Caco-2 (cell line): ENCODE results near the gene CEPT1. TPM values are rescaled to one million over a fixed set of nuclear protein-coding genes. Genes with fewer than 3 reads are reported as not detected.

Experiments used
- BruUV-seq: library from RNA; stranded (reverse); fragments of 400-500 nt; replicated peaks from 2 replicates; lab custom pipeline; 2021; lab: Mats Ljungman, UMichigan
- CTCF ChIA-PET: fragments of 300-600 bp; sonication (Branson Sonifier 250); formaldehyde crosslinking; loops from one replicate; lab custom pipeline; 2022; ENCODE audit warnings: antibody characterized with exemption; lab: Charles Lee
- POLR2A ChIA-PET: fragments of 300-600 bp; sonication (Branson Sonifier 250); formaldehyde crosslinking; loops from one replicate; lab custom pipeline; 2022; ENCODE audit warnings: antibody characterized with exemption; lab: Charles Lee
- DNase-seq, 2 experiments: peaks; one replicate each; pipeline versions ENCODE4 v3.0.0 to v3.0.0-alpha.2; 2020 to 2022
- H3K27me3 ChIP-seq: replicated peaks from 2 replicates; pipeline ENCODE4 v1.6.0; 2011; ENCODE audit warnings: low read length; ENCODE audit not compliant: control insufficient read depth, insufficient read depth
- H3K36me3 ChIP-seq: 2 replicates; pipeline ENCODE4 v1.5.1; 2011; ENCODE audit warnings: low read length; ENCODE audit not compliant: control insufficient read depth, insufficient read depth
- H3K4me1 ChIP-seq: fragments of 250-450 bp; sonication (Bioruptor Pico); 2 replicates; pipeline ENCODE4 v1.5.1; 2020; ENCODE audit warnings: mild to moderate bottlenecking
- H3K4me3 ChIP-seq: 2 replicates; pipeline ENCODE4 v1.5.1; 2011; ENCODE audit warnings: low read depth, mild to moderate bottlenecking, control low read depth, low read length
- H3K9me3 ChIP-seq: fragments of 250-450 bp; sonication (Bioruptor Pico); 2 replicates; pipeline ENCODE4 v1.5.1; 2020; ENCODE audit warnings: mild to moderate bottlenecking, moderate library complexity
- H3K27ac Mint-ChIP-seq: one replicate; pipeline ENCODE4 v1.8.0; 2022; ENCODE audit warnings: mixed read lengths; ENCODE audit not compliant: unreplicated experiment
- H3K27me3 Mint-ChIP-seq: one replicate; pipeline ENCODE4 v1.8.0; 2022; ENCODE audit warnings: mixed read lengths; ENCODE audit not compliant: insufficient read depth, unreplicated experiment
- H3K36me3 Mint-ChIP-seq: one replicate; pipeline ENCODE4 v1.8.0; 2022; ENCODE audit warnings: mild to moderate bottlenecking, mixed read lengths; ENCODE audit not compliant: insufficient read depth, unreplicated experiment
- H3K4me1 Mint-ChIP-seq: one replicate; pipeline ENCODE4 v1.8.0; 2022; ENCODE audit warnings: low read depth, mixed read lengths; ENCODE audit not compliant: unreplicated experiment
- H3K4me3 Mint-ChIP-seq: one replicate; pipeline ENCODE4 v1.8.0; 2022; ENCODE audit warnings: mild to moderate bottlenecking, moderate library complexity, mixed read lengths; ENCODE audit not compliant: unreplicated experiment
- H3K9me3 Mint-ChIP-seq: one replicate; pipeline ENCODE4 v1.8.0; 2022; ENCODE audit warnings: mixed read lengths; ENCODE audit not compliant: unreplicated experiment
- CTCF ChIP-seq, 2 experiments: fragments of 200-600 bp in 1 of 2; IDR thresholded peaks; 1 replicate in 1 of 2; 2 replicates in 1 of 2; pipeline versions ENCODE4 v1.5.1 to v1.8.0; 2011 to 2022; ENCODE audit warnings: antibody characterized with exemption in 1 of 2, control low read depth in 1 of 2, inconsistent platforms in 1 of 2, low read depth in 1 of 2, low read length in 1 of 2, mild to moderate bottlenecking in 1 of 2, moderate library complexity in 1 of 2; ENCODE audit not compliant: insufficient read depth in 1 of 2, severe bottlenecking in 1 of 2, unreplicated experiment in 1 of 2
- intact Hi-C: fragments of 100-400 bp; cut with micrococcal nuclease; formaldehyde crosslinking; loops from one replicate; pipeline ENCODE4 v1.10.0; 2022; ENCODE audit not compliant: unreplicated experiment
- total RNA-seq: library from RNA; stranded (reverse); gene quantifications from 2 replicates; pipeline ENCODE4 v1.2.3, GENCODE V29; 2022

The CEPT1 gene
- total RNA-seq, 1 experiment from 2014 or later, result 17.3 TPM

GRCh38 chr1:111216751-111217150, 76.7 kb downstream of the CEPT1 start:
- Mint-ChIP-seq H3K4me3 (no peak overlapping the region), H3K27ac (peak overlapping the region; percentile 63), H3K9me3 (no peaks in the 10 kb centered on the region), H3K27me3 (no peaks in the 10 kb centered on the region), H3K4me1 (peaks cover 44% of the 10 kb centered on the region), H3K36me3 (no peaks in the 10 kb centered on the region)
- no TSS peak for BruUV-seq
- Histone ChIP-seq H3K4me1 (peaks cover 24% of the 10 kb centered on the region), H3K4me3 (no peak overlapping the region), H3K9me3 (no peaks in the 10 kb centered on the region), H3K36me3 (no peaks in the 10 kb centered on the region), H3K27me3 (no peaks in the 10 kb centered on the region)
- no peak for DNase-seq
- ChIA-PET CTCF (no interaction called here), POLR2A (no interaction called here)
- intact Hi-C loops, result no loop called here
- TF ChIP-seq CTCF (IDR thresholded peaks at IDR 0.05; ENCODE audit: insufficient read depth in 1 of 2, low read depth in 1 of 2, low read length in 1 of 2, severe bottlenecking in 1 of 2, unreplicated experiment in 1 of 2), result no peak

GRCh38 chr1:111217183-111217910, 77.3 kb downstream of the CEPT1 start:
- no peaks in the 10 kb centered on the region for H3K9me3 ChIP-seq
- Mint-ChIP-seq H3K27ac (peak overlapping the region; percentile 63), H3K4me3 (no peak overlapping the region), H3K4me1 (peaks cover 50% of the 10 kb centered on the region), H3K36me3 (peaks cover 3% of the 10 kb centered on the region), H3K9me3 (no peaks in the 10 kb centered on the region), H3K27me3 (no peaks in the 10 kb centered on the region)
- BruUV-seq, result no TSS peak
- H3K4me3 ChIP-seq, result no peak overlapping the region
- POLR2A ChIA-PET, result no interaction called here
- H3K36me3 ChIP-seq, result no peaks in the 10 kb centered on the region
- intact Hi-C loops, result no loop called here
- no peak for TF ChIP-seq CTCF (IDR thresholded peaks at IDR 0.05; ENCODE audit: insufficient read depth in 1 of 2, low read depth in 1 of 2, low read length in 1 of 2, severe bottlenecking in 1 of 2, unreplicated experiment in 1 of 2)
- CTCF ChIA-PET, result no interaction called here
- no peak for DNase-seq
- H3K4me1 ChIP-seq, result peaks cover 30% of the 10 kb centered on the region
- no peaks in the 10 kb centered on the region for H3K27me3 ChIP-seq

GRCh38 chr1:111218701-111219556, 78.9 kb downstream of the CEPT1 start:
- DNase-seq, result no peak
- Histone ChIP-seq H3K4me1 (peaks cover 35% of the 10 kb centered on the region), H3K36me3 (no peaks in the 10 kb centered on the region), H3K4me3 (no peak overlapping the region), H3K9me3 (no peaks in the 10 kb centered on the region), H3K27me3 (no peaks in the 10 kb centered on the region)
- POLR2A ChIA-PET, result no interaction called here
- peaks cover 9% of the 10 kb centered on the region for H3K36me3 Mint-ChIP-seq
- no peak overlapping the region for H3K4me3 Mint-ChIP-seq
- no peak overlapping the region for H3K27ac Mint-ChIP-seq
- H3K4me1 Mint-ChIP-seq, result peaks cover 46% of the 10 kb centered on the region
- CTCF ChIA-PET, result interaction anchor here (1.4 kb wide), 1 partner anchor 115 kb away, joined by 3 read pairs; no protein-coding TSS in a partner anchor
- no peaks in the 10 kb centered on the region for H3K9me3 Mint-ChIP-seq
- intact Hi-C loops, result no loop called here
- TF ChIP-seq CTCF (IDR thresholded peaks at IDR 0.05; ENCODE audit: insufficient read depth in 1 of 2, low read depth in 1 of 2, low read length in 1 of 2, severe bottlenecking in 1 of 2, unreplicated experiment in 1 of 2), result no peak
- BruUV-seq, result no TSS peak
- no peaks in the 10 kb centered on the region for H3K27me3 Mint-ChIP-seq
